Liver (tissue), 3 donors: ENCODE data around the gene STXBP6.

Source experiments
- CTCF ChIP-seq: fragments of 150-350 bp; IDR thresholded peaks from 2 replicates; pipeline ENCODE4 v1.5.1; 2017; ENCODE audit warnings: improper control_type of control experiment, low read depth, low read length; ENCODE audit not compliant: missing input control
- EGR1 ChIP-seq, 2 donors: IDR thresholded peaks; 2 replicates each; pipeline ENCODE4 v1.6.1; 2016 to 2018; ENCODE audit warnings: antibody characterized with exemption in 2 of 2, low read depth in 2 of 2
- FOXA1 ChIP-seq: IDR thresholded peaks from 2 replicates; pipeline ENCODE4 v1.6.1; 2016; ENCODE audit warnings: antibody characterized with exemption
- GABPA ChIP-seq, 2 donors: IDR thresholded peaks in 1 of 2; conservative IDR thresholded peaks in 1 of 2; 2 replicates each; pipeline ENCODE4 v1.6.1; 2016; ENCODE audit warnings: antibody characterized with exemption in 2 of 2, mild to moderate bottlenecking in 1 of 2, moderate library complexity in 1 of 2
- JUND ChIP-seq, 2 donors: IDR thresholded peaks; 2 replicates each; pipeline ENCODE4 v1.6.1; 2016; ENCODE audit warnings: antibody characterized with exemption in 2 of 2
- MAX ChIP-seq: IDR thresholded peaks from 2 replicates; pipeline ENCODE4 v1.6.1; 2016; ENCODE audit warnings: antibody characterized with exemption
- RAD21 ChIP-seq, 2 donors: IDR thresholded peaks; 2 replicates each; pipeline ENCODE4 v1.6.1; 2016; ENCODE audit warnings: antibody characterized with exemption in 2 of 2, mild to moderate bottlenecking in 2 of 2
- REST ChIP-seq: IDR thresholded peaks from 2 replicates; pipeline ENCODE4 v1.6.1; 2016; ENCODE audit warnings: antibody characterized with exemption, mild to moderate bottlenecking
- SP1 ChIP-seq: IDR thresholded peaks from 2 replicates; pipeline ENCODE4 v1.6.1; 2018; ENCODE audit warnings: antibody characterized with exemption, mild to moderate bottlenecking
- TAF1 ChIP-seq: conservative IDR thresholded peaks from 2 replicates; pipeline ENCODE4 v1.6.1; 2016; ENCODE audit warnings: antibody characterized with exemption, mild to moderate bottlenecking
- donor health status: healthy.
- donor health status: healthy.

- TF ChIP-seq JUND (IDR thresholded peaks at IDR 0.05) (no peak), CTCF (no peak), FOXA1 (no peak), TAF1 (no peak), GABPA (IDR thresholded peaks at IDR 0.05 in 1 of 2, conservative IDR thresholded peaks at IDR 0.05 in 1 of 2) (no peak), REST (no peak), RAD21 (IDR thresholded peaks at IDR 0.05) (no peak), SP1 (no peak), MAX (no peak), EGR1 (IDR thresholded peaks at IDR 0.05; ENCODE audit: low read depth in 2 of 2) (no peak)
Observed at GRCh38 chr14:24859559-24859958, 190.4 kb downstream of the STXBP6 start.
